HEK293 (cell line): ENCODE data around the gene FSTL4.

Experiments
- CTCF ChIP-seq: fragments of 450-650 bp; formaldehyde crosslinking; IDR thresholded peaks from 2 replicates; pipeline ENCODE4 v1.5.1; 2016; ENCODE audit warnings: missing biosample characterization, missing genetic modification characterization
- ELK4 ChIP-seq: IDR thresholded peaks from 2 replicates; pipeline ENCODE4 v1.6.1; 2011; ENCODE audit warnings: mild to moderate bottlenecking, low read depth, low read length, borderline replicate concordance
- PBX3 ChIP-seq: sonication (generic); formaldehyde crosslinking; IDR thresholded peaks from 2 replicates; pipeline ENCODE4 v1.8.1; 2022; ENCODE audit warnings: mild to moderate bottlenecking, moderate library complexity, missing genetic modification reagents
- SALL2 ChIP-seq: fragments of 450-650 bp; formaldehyde crosslinking; IDR thresholded peaks from 2 replicates; pipeline ENCODE4 v1.5.0; 2017; ENCODE audit warnings: missing biosample characterization, mild to moderate bottlenecking, missing genetic modification characterization, borderline replicate concordance

GRCh38 chr5:133531178-133531577 is 81.2 kb downstream of the FSTL4 start:
- TF ChIP-seq SALL2 (tag by site-specific recombination) (no peak), PBX3 (CRISPR knock-in tag) (no peak), CTCF (tag by site-specific recombination) (no peak), ELK4 (no peak)
